NCI-H226 (cell line): ENCODE results near the gene GATAD2B.

Experiments used
- DNase-seq: peaks from one replicate; pipeline ENCODE4 v3.0.0-alpha.2; 2015

The GATAD2B gene

GRCh38 chr1:153827168-153827964 is 95.4 kb downstream of the GATAD2B start:
- DNase-seq, result no peak

- DNase-seq, result no peak
These were observed 103.9 kb downstream of the GATAD2B start for GRCh38 chr1:153818876-153819275.

DNA sequence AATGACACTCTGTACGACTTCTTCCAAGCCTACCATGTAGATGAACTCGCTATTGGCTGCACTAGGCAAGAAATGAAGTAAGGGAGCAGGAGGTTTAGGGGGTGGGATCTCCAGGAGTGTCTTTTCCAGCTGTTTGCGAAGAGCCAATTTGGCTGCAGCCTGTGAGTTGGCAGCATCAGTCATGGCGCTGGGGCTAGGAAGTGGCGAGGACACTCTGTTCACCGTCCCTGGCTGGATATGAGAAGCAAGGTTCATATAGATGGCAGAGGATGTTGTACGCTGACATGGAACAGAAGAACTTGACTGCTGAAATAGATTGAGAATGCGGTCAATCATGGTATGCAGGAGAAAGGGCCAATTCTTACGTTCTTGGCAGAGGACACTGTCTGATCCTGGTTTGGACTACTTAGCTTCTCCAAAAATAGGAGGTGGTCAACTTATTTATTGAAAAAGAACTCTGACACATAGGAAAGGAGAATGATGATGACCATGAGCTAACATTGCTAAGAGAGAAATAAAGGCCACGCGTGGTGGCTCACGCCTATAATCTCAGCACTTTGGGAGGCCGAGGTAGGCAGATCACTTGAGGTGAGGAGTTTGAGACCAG is 106.4 kb downstream of the GATAD2B start:
- DNase-seq, result no peak

DNA sequence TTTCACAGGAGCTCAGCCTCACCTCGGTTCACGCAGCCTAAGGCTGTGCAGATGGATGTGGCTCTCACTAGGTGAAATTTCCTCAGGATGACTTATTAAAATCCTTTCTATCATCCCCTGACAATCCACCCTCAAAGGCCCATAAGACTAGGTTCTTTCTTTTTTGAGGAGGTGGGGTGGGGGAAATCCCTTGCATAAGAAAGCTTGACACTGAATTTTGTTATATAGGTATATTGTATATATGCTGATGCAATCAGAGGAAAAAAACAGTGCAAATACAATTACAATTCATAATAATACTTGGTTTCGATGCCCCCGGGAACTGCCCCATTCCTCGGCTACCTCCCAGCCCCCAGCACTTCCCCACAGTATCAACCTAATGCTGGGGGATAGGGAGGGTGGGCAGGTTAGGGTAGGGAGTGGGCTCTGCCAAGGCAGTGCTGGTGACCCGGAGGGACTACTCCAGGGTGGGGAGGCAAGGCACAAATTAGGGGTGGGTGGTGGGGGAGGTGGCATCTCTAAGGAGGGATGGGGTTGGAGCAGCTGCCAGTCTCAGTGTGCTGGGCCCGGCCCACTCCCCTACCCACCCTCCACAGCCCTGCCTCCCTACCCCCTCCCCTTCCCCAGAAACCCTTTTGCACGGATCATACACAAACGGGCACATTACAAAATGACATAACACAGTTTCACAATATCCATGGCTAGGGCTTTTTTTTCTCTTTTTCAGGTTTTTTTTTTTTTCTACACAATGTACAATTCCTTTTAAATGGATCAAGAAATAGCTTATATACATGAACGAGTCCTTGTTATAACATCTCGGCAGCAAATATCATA is 116.7 kb downstream of the GATAD2B start:
- no peak for DNase-seq

DNA sequence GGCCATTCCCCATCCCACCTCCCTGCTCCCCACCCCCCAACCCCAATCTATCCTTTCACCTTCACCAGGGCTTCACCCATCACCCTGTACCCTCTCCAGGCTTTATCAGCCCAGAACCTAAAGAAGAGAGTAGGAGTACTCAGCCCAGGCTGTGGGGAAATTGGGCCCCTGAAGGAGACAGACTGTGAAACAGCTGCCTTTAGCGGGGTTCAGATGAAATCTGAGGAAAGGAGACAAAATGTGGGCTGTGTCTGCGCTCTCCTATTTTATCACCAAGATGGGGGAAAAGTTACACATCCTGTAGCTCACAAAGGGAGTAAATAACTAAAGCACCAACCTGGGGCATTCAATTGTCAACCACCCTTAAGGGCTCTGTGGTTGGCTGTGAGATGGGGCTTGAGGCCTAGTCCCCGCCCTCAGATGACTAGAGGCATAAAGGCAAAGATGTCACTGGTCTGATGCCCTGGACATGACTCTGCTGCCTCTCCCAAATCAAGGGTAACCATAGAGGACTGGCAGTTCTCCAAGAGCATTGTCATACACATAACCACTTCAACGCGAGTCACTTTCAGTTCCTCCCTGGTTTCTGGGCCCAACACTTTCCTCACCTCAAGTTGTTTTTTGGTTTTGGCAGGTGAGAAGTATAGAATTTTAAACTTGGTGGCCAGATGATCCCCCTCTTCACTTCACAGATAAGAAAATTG is 117.6 kb downstream of the GATAD2B start:
- peak; percentile 67 for DNase-seq

DNA sequence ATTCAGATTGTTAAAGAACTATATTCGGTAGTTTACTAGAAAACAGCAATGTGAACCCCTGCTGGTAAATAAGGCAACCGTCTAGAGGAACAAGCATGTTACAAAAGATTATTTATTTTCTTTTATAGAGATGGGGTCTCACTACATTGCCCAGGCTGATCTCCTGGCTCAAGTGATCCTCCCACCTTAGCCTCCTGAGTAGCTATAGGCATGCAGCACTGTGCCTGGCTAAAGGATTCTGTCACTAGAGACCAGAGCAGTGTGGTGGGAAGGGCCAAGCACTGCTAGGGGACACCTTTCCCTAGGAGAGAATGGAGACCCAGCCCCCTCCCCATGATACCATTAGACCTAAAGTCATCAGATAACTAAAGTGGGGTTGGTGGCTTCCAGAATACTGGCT is 118.7 kb downstream of the GATAD2B start:
- no peak for DNase-seq

- DNase-seq, result no peak
These were observed 119.2 kb downstream of the GATAD2B start for GRCh38 chr1:153803470-153804056.

DNA sequence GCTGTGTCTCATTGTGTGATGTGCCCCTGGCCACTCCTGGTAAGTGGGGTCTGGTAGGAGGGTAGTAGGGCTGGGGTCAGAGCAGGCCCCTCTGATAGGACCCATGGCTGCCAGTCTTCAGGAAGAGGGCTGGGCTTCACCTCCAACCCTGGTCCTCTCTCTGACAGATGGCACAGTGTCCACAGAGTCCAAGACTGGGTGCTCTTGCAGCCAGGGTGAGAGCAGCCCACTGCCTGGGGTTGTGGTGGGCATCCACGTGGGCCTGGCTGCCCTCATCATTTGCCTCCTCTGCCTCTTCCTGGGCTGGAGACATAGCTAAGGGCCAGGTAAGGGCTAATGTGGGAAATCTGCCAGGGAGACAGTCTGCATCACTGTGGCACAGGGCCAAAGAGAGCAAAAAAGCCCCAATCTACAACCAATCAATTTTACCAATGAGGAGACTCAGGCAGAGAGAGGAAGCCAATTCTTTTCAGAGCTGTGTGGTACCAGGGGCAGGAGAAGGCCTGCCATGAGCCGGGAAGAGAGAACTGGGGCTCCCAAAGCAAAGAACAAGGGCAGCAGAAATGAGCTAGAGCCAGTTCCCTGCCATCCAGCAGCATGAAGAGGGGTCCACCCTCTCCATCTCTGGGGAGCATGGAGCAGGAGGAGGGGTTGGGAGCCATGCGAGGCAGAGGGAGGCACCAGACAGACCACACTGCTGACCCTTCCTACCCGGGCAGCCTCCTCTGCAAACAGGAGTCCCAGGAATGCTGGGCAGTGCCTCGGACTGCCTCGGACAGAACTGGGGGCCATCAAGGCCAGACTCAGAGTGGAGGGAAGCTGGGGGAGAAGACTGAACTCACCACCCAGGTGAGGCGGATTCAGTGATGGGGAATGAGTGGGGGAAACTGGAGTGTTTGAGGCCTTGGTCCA is 120.7 kb downstream of the GATAD2B start:
- DNase-seq, result no peak

GRCh38 chr1:153801028-153801625 is 121.6 kb downstream of the GATAD2B start:
- DNase-seq, result no peak

DNA sequence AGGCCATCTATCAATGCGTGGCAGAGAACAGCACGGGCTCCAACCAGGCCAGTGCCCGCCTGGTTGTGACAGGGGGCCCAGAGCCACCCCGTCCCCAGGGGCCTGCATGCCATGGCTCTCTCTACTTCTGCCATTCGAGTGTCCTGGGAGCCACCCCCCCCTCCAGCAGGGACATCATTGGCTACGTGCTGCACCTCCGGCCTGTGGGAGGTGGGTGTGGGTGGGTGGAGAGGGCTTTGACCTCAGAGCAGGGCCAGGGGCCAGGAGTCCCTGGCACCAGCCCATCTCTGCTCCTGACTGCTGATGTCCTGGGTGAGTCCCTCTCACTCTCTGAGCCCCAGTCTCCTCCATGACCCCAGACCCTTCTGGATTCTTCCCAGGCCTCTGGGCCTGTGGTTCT is 122.3 kb downstream of the GATAD2B start:
- no peak for DNase-seq

GRCh38 chr1:153799566-153800465 is 123.0 kb downstream of the GATAD2B start:
- no peak for DNase-seq

DNA sequence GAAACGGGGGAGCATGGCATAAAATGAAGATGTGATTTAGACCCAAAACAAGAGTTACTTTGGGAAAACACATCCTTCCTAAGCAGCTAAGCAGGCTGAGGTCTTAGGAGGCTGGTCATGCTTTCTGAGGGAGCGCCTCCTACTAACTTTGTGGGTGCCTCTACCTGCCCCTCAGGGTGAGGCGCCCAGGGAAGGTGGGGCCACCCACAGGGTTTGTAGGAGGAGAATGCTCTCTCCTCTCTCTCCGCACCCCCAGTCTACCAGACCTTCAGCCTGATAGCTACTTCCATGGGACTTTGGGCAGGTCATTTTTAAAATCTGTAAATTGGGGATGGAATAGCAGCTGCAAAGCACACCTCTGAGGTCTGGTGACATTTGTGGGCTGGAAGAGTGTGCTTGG is 123.8 kb downstream of the GATAD2B start:
- DNase-seq, result no peak

DNA sequence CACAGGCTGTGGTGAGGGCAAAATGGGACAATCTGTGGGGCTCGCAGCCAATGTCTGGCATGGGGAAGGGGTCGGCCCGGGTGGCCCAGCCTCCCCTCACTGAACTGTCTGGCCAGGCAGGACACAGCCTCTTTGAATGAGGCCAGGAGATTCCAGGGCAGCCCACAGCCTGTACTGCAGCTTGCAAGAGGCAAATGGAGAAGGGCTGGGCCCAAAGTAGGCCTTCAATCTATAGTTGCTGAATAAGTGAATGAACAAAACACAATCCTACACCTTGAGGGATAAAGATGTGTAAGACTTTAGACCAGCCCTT is 124.3 kb downstream of the GATAD2B start:
- DNase-seq, result no peak

GRCh38 chr1:153796786-153797659 is 125.7 kb downstream of the GATAD2B start:
- no peak for DNase-seq

GRCh38 chr1:153795934-153796785 is 126.6 kb downstream of the GATAD2B start:
- DNase-seq, result no peak

DNA sequence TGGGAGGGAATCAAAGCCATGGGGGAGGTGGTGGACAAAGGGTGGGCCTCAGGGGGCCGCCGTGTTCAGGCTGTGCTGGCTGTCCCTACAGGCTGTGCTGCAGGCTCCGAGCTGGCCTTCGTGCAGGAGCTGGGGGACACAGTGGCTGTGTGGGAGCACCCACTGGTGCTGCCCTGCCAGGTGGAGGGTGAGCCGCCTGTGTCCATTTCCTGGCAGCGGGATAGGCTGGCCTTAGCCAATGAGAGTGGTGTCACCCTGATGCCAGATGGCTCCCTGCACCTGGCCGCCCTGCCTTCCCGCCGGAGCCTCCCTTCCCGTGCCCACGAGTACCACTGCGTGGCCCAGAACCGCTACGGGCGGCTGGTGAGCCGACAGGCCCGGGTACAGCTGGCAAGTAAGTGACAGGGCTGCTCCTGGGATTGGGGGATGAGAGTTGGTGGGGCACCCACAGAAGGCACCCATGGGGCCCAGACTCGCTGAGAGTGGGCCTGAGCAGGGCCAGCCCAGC is 127.4 kb downstream of the GATAD2B start:
- DNase-seq, result no peak

DNA sequence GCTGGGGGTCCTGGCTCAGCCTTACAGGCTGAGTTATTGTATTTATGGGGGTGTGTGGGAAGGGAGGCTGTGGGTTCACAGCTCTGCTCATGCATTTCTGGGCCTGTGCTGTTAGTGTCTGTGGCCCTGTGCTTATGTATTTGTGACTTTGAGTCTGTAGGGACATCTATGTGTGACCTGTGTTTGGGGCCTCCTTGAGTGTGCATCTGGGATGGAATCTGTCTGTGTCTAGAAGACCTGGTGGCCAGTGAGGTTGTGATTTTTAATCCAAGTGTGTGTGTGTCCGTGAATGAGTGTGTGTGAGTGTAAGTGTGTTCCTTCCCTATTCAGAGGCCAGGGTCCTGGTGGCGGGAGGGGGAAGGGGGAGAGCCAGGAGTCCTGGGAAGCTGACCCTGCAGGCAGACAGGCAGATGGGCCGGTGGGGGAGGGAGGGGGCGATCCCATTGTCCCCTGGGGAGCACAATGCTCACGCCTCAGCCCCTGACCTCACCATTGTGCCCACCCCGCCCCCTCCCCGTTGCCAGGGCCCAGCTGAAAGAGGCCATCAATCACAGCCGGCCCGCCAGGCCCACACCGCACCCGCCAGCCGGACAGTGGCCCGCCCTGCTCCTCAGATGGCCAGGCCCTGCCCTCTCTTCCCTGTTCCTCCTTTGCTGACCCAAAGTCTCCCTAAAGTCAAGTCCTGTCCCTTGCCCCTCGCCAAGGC is 128.0 kb downstream of the GATAD2B start:
- DNase-seq, result no peak
